GM23338 (cell line): ENCODE results near the gene TSPYL4.

Experiments
- CREB1 ChIP-seq: fragments of 250-450 bp; sonication (Bioruptor Pico); IDR thresholded peaks from 2 replicates; pipeline ENCODE4 v1.5.0; 2020; ENCODE audit warnings: low read depth, mild to moderate bottlenecking, moderate library complexity
- CTCF ChIP-seq, 2 experiments: fragments of 200-600 bp in 1 of 2; sonication (generic) in 1 of 2; conservative IDR thresholded peaks; 2 replicates each; pipeline versions ENCODE4 v1.5.1 to v1.6.1; 2016 to 2017; ENCODE audit warnings: antibody characterized with exemption in 2 of 2, low read depth in 2 of 2, mild to moderate bottlenecking in 2 of 2, moderate library complexity in 1 of 2
- EZH2 ChIP-seq: fragments of 200-600 bp; sonication (generic); IDR thresholded peaks from one replicate; pipeline ENCODE4 v1.8.0; 2017; ENCODE audit warnings: antibody characterized with exemption, mild to moderate bottlenecking, low read depth; ENCODE audit not compliant: unreplicated experiment
- POLR2AphosphoS5 ChIP-seq: IDR thresholded peaks from 2 replicates; pipeline ENCODE4 v1.6.1; 2016; ENCODE audit warnings: antibody characterized with exemption, low read depth
- REST ChIP-seq: IDR thresholded peaks from one replicate; pipeline ENCODE4 v1.6.1; 2018; ENCODE audit warnings: antibody characterized with exemption; ENCODE audit not compliant: unreplicated experiment

GRCh38 chr6:116280161-116280932 is 26.5 kb upstream of the TSPYL4 start:
- TF ChIP-seq POLR2AphosphoS5 (no peak), CTCF (conservative IDR thresholded peaks at IDR 0.05; ENCODE audit: low read depth in 2 of 2) (peak in 1 of 2 experiments; percentile 33; a peak in 2 of 4 replicates), CREB1 (CRISPR knock-in tag) (no peak), EZH2 (no peak), REST (no peak)
